OCI-LY3 (cell line): ENCODE data around the gene TSNAX.

Experiments used
- H2AFZ ChIP-seq: fragments of 200-600, 300-600 bp; shearing (Covaris generic); 2 replicates; pipeline ENCODE4 v1.6.0; 2014; ENCODE audit warnings: antibody characterized with exemption, low read depth, low read length
- H3K27ac ChIP-seq: fragments of 200-600, 300-600 bp; sonication (generic); 2 replicates; pipeline ENCODE4 v1.5.1; 2014; ENCODE audit warnings: mild to moderate bottlenecking, low read length, moderate library complexity, mixed read lengths
- H3K27me3 ChIP-seq: fragments of 200-600, 300-600 bp; sonication (generic); 2 replicates; pipeline ENCODE4 v1.6.1; 2014; ENCODE audit warnings: low read depth, low read length, mixed read lengths
- H3K36me3 ChIP-seq: fragments of 200-600, 300-600 bp; sonication (generic); replicated peaks from 2 replicates; pipeline ENCODE3; 2014; ENCODE audit warnings: low read depth, low read length, mixed read lengths
- H3K4me1 ChIP-seq: fragments of 300-600, 200-600 bp; sonication (generic); 2 replicates; pipeline ENCODE4 v1.6.1; 2014; ENCODE audit warnings: low read length, mixed read lengths
- H3K4me2 ChIP-seq: fragments of 200-600, 300-600 bp; sonication (generic); 2 replicates; pipeline ENCODE4 v1.6.1; 2014; ENCODE audit warnings: low read length, mixed read lengths
- H3K4me3 ChIP-seq: fragments of 300-600, 200-600 bp; sonication (generic); 2 replicates; pipeline ENCODE4 v1.5.1; 2014; ENCODE audit warnings: antibody characterized with exemption, mild to moderate bottlenecking, low read length, moderate library complexity
- H3K79me2 ChIP-seq: fragments of 300-600, 200-600 bp; shearing (Covaris generic); 2 replicates; pipeline ENCODE4 v1.6.1; 2014; ENCODE audit warnings: mild to moderate bottlenecking, low read length, mixed read lengths
- H3K9ac ChIP-seq: fragments of 300-600, 200-600 bp; shearing (Covaris generic); 2 replicates; pipeline ENCODE4 v1.6.0; 2014; ENCODE audit warnings: mild to moderate bottlenecking, low read length, moderate library complexity
- H3K9me3 ChIP-seq: fragments of 200-600, 300-600 bp; shearing (Covaris generic); 2 replicates; pipeline ENCODE4 v1.6.1; 2014; ENCODE audit warnings: low read length, mixed read lengths; ENCODE audit not compliant: insufficient read depth
- H4K20me1 ChIP-seq: fragments of 200-600, 300-600 bp; sonication (generic); 2 replicates; pipeline ENCODE4 v1.6.1; 2016; ENCODE audit warnings: low read length, mixed read lengths; ENCODE audit not compliant: insufficient read depth
- CTCF ChIP-seq: fragments of 200-600, 300-600 bp; sonication (generic); IDR thresholded peaks from 2 replicates; pipeline ENCODE4 v1.5.1; 2014; ENCODE audit warnings: antibody characterized with exemption, low read length, low read depth
- EZH2phosphoT487 ChIP-seq: fragments of 200-600 bp; shearing (Covaris generic); IDR thresholded peaks from 2 replicates; pipeline ENCODE4 v1.6.1; 2018; ENCODE audit warnings: antibody characterized with exemption, mixed run types, low read depth

Gene TSNAX

GRCh38 chr1:231485029-231485784 lies 43.3 kb upstream of the TSNAX start:
- H3K4me3 ChIP-seq, result no peak overlapping the region
- H4K20me1 ChIP-seq, result no peaks in the 10 kb centered on the region
- no peaks in the 10 kb centered on the region for H3K9me3 ChIP-seq
- no peak overlapping the region for H2AFZ ChIP-seq
- no peak overlapping the region for H3K4me2 ChIP-seq
- no peak overlapping the region for H3K9ac ChIP-seq
- no peak overlapping the region for H3K27ac ChIP-seq
- H3K4me1 ChIP-seq, result no peaks in the 10 kb centered on the region
- TF ChIP-seq EZH2phosphoT487 (no peak), CTCF (no peak)
- H3K36me3 ChIP-seq, result no peaks in the 10 kb centered on the region
- no peaks in the 10 kb centered on the region for H3K27me3 ChIP-seq
- H3K79me2 ChIP-seq, result no peaks in the 10 kb centered on the region

GRCh38 chr1:231487019-231487418 lies 41.5 kb upstream of the TSNAX start:
- H3K9me3 ChIP-seq, result no peaks in the 10 kb centered on the region
- H3K4me1 ChIP-seq, result no peaks in the 10 kb centered on the region
- no peak overlapping the region for H3K4me2 ChIP-seq
- no peak overlapping the region for H3K27ac ChIP-seq
- H4K20me1 ChIP-seq, result no peaks in the 10 kb centered on the region
- no peak overlapping the region for H2AFZ ChIP-seq
- H3K36me3 ChIP-seq, result no peaks in the 10 kb centered on the region
- H3K79me2 ChIP-seq, result no peaks in the 10 kb centered on the region
- no peak overlapping the region for H3K9ac ChIP-seq
- TF ChIP-seq CTCF (no peak), EZH2phosphoT487 (no peak)
- H3K4me3 ChIP-seq, result no peak overlapping the region
- H3K27me3 ChIP-seq, result no peaks in the 10 kb centered on the region

GRCh38 chr1:231487910-231488309 lies 40.6 kb upstream of the TSNAX start:
- Histone ChIP-seq H3K27ac (no peak overlapping the region), H4K20me1 (no peaks in the 10 kb centered on the region), H3K9me3 (no peaks in the 10 kb centered on the region), H3K36me3 (no peaks in the 10 kb centered on the region), H3K4me2 (no peak overlapping the region), H3K4me1 (no peaks in the 10 kb centered on the region), H3K79me2 (no peaks in the 10 kb centered on the region), H3K4me3 (no peak overlapping the region), H3K9ac (no peak overlapping the region), H2AFZ (no peak overlapping the region), H3K27me3 (no peaks in the 10 kb centered on the region)
- TF ChIP-seq CTCF (no peak), EZH2phosphoT487 (no peak)

- H3K27ac ChIP-seq, result no peak overlapping the region
- no peaks in the 10 kb centered on the region for H3K79me2 ChIP-seq
- H3K36me3 ChIP-seq, result no peaks in the 10 kb centered on the region
- H3K27me3 ChIP-seq, result no peaks in the 10 kb centered on the region
- H3K4me1 ChIP-seq, result peaks cover 7% of the 10 kb centered on the region
- H2AFZ ChIP-seq, result peak overlapping the region; percentile 20; the same call in 1 of the 2 replicates
- no peak for TF ChIP-seq EZH2phosphoT487
- no peak for TF ChIP-seq CTCF
- no peak overlapping the region for H3K4me3 ChIP-seq
- H3K9ac ChIP-seq, result no peak overlapping the region
- no peaks in the 10 kb centered on the region for H4K20me1 ChIP-seq
- peaks cover 16% of the 10 kb centered on the region; the same call in 1 of the 2 replicates for H3K9me3 ChIP-seq
- peak overlapping the region; percentile 14; the same call in 1 of the 2 replicates for H3K4me2 ChIP-seq
These were observed 34.9 kb upstream of the TSNAX start for GRCh38 chr1:231493421-231494185.
